ENCODE data around the gene SLC9A7. TPM values are rescaled to one million over a fixed set of nuclear protein-coding genes. Genes with fewer than 3 reads are reported as not detected.
"Not testable (repeated sequence)": the region's sequence is repeated elsewhere in the genome, so short reads cannot be mapped to it uniquely, and the experiment has no call there.

SLC9A7 gene
- total RNA-seq, 1 experiment from 2014 or later, result 5.9 TPM

DNA sequence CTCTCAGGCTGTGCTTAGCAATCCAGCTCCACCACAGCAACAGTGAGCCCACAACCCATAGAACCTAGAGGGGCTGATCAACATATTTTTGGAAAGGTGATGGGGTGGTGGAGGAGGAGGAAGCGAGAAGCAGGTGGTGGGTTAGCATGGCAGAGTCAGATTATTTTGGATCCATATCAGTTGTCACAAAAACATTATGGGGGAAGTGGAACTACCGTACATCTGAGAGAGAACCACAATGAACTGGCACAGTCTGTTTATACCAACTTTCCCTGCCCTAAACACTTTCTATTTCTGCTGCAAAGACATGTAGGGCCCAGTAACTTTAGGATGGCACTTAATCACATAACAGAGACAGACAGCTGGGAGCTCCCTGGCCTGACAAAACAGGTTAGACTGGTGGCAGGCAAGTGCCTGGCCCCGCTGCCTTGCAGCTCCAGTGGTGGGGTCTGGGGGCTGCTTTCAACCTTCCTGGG, 4.3 kb downstream of the SLC9A7 start:
- no peak for DNase-seq (ENCODE audit: low spot score)

DNA sequence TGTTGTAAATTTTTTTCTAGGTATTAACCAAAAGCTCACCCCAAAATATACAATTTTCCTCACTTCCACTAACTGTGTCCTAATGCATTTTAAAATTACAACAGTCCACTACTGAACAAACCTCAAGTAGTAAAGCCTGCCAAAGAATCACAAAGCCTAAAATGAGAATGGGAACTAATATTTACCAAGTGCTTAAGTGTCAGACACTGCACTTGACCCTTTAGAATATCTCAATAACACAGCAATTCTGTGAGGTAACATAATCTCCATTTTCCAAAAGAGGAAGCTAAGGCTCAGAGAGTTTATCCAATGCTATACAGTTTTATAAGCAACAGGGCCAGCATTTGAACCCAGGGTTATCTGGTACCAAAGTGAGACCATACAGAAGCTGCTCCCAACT, 4.9 kb downstream of the SLC9A7 start:
- DNase-seq (ENCODE audit: low spot score), result no peak

DNA sequence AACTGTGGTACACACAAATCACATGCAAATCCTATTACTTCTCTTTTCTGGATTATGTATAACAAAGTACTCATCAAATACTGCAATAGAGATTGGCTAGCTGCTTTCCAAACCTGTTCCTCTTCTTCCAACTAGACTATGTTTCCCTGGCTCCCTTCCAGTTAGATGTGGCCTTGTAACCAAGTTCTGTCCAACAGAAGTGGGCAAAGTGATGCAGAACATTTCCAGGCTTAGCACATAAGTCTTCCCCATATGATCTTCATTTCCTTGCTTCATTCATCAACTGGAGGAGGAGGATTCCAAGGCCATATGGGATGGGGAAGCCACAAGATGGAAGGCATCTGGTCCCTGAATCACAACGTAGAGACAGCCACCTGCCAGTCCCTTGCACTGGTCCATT, 8.0 kb downstream of the SLC9A7 start:
- no peak for DNase-seq (ENCODE audit: low spot score)

DNA sequence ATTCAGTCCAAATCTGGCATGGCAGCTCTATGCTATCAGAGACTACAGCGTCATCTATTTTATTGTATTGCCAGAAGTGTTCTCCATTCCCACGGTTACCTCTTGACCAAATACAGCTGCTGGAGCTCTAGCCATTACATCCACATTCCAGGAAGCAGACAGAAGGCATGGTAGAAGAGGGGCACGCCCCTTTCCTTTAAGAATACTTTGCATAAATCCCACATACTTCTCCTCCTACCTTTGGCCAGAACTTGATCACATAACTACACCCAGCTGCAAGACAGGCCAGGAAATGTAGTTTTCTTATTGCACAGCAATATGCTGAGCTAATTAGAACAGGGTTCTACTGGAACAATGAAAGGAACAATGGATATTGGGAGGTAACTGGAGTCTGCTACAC, 14.9 kb downstream of the SLC9A7 start:
- no peak for DNase-seq (ENCODE audit: low spot score)

DNA sequence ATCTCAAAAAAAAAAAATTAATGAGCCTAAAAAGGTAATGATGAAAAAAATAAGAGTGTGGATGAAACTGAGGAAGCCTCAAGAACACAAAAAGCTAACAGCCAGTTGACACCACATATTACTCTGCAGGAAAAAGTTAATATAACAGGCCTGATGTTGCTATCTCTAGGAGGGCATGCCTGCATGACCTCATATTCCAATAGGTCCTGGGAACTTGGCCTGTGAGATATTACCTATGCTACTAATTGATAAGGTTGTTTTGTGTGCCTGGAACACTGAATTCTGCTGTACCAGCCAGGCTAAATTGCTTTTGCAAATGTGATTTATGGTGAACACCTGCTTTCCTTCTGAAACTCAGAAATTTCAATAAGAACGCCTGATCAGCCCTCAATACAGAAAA, 15.9 kb downstream of the SLC9A7 start:
- no peak for DNase-seq (ENCODE audit: low spot score)

DNA sequence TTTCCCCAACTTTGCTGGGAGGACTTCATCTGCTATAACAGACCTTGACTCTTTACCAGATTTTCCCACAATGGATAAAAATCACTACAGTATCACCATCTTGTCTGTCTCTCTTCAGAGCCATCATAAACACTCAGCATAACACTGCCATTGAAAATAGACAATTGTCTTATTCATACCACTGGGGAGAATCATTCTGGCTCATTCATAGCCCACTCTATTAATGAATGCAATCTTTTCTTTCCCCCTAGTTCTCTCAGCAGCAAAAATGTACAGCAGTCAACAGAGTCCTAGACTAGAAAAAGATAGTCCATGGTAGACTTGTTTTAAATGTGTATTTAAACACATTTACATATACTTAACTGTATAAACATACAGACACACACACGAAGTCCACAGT, 19.2 kb downstream of the SLC9A7 start:
- DNase-seq (ENCODE audit: low spot score), result no peak

DNA sequence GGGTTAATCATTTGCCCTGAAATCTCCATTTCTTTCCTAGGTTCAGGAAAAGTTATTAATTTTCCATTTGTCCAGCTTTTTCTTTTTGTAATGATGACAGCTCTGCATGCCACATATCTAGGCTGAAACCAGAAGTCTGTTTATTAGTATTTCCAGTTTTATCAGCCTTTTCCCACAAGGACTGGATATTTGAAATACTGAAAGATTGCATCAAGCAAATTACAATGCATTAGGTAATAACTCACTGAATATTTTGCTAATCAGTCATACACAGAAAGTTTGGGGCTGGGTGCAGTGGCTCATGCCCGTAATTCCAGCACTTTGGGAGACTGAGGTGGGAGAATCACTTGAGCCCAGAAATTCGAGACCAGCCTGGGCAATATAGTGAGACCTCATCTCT, 21.5 kb downstream of the SLC9A7 start:
- no peak for DNase-seq (ENCODE audit: low spot score)

DNA sequence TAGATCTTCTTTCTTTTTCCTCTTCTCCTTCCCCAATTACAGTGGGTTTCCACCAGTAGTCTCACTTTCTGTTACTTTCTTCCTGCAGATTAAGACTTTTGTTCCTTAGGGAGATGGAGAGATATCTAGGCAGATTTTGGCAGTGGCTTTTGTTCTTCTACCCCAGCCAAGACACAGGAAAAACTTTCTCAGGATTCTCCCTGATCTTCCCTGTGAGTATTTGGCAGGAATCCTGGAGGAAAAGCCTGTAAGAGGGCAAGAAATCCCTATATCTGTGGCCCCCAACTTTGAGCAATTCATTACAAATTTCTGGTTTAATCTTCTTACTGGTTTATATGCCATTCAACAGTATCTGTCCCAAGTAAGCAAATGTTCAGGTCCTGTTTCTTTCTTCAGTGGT, 21.9 kb downstream of the SLC9A7 start:
- DNase-seq (ENCODE audit: low spot score), result no peak

DNA sequence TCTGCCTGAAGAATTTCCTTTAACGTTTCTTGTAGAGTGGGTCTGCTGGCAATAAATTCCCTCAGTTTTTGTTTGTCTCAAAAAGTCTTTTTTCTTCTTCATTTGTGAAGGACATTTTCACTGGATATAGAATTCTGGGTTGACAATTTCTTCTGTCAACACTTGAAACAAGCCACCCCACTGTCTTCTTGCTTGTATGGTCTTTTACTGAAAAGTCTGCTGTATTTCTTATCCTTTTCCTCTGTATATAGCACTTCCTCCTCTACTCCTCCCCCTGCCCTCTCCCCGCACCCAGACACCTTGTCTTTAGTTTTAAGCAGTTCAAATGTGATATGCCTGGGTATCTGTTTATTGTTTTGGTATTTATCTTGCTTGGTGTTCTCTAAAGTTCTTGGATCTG, 23.3 kb downstream of the SLC9A7 start:
- DNase-seq (ENCODE audit: low spot score), result no peak

DNA sequence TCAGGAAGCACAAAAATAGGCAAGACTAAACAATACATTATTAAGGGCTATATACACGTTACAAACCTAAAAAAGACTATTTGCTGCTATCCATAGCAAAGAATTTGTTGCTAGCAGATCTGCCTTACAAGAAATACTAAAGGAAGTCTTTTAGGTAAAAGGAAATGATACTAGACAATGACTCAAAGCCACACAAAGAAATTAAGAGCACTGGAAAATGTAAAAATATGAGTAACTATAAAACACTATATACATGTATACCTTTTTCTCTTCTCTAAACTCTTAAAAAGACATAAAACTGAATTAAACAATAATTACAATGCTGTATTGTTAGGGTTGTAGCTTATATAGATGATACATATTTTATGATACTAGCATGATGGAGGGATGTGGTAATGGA, 25.7 kb downstream of the SLC9A7 start:
- no peak for DNase-seq (ENCODE audit: low spot score)

DNA sequence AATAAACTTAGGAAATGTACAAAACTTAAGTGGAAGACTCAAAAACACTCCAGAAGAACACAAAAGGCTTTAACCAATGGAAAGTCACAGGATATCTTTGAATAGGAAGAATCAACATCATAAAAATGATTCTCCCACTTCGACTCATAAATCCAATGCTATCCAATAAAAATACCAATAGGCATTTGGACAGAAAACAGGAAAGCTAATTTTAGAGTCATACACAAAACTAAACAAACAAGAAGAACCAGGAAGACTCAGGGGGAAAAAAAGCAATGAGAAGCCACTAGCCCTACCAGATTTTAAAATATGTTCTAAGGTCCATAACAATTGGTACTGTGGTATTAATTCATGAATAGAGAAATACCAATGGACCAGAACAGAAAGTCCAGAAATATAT, 28.2 kb downstream of the SLC9A7 start:
- DNase-seq (ENCODE audit: low spot score), result no peak

DNA sequence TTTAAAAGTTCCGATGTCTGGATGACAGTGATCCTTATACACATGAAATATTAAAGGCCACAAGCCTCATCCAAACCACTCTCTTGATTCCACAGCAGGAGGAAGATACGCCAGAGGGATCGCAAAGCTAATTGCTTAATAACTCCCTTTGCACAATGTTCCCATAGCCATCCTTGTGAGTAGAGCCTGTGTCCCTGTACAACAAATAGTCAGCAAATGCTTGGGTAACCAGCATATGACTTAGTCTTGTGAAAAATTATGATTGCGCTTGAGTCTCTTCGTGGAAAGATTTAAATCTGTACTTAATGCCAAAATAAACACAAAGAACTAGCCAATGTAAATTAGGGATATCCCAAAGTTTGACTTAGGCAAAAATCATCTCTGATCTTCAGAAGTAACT, 31.5 kb downstream of the SLC9A7 start:
- no peak for DNase-seq (ENCODE audit: low spot score)

DNA sequence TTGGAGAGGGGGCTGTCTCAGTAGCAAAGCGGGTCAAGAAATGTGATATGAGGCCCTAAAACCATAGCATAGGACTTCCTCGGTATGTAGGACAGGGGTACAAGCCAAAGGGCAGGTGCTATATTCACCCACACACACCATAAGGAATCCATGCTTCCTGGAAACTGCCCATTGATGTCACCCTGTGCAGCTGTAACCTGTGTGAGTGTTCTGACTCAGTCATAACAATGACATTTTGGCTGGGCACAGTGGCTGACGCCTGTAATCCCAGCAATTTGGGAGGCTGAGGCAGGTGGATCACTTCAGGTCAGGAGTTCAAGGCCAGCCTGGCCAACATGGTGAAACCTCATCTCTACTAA, 35.4 kb downstream of the SLC9A7 start:
- not testable (repeated sequence) for DNase-seq (ENCODE audit: low spot score)

DNA sequence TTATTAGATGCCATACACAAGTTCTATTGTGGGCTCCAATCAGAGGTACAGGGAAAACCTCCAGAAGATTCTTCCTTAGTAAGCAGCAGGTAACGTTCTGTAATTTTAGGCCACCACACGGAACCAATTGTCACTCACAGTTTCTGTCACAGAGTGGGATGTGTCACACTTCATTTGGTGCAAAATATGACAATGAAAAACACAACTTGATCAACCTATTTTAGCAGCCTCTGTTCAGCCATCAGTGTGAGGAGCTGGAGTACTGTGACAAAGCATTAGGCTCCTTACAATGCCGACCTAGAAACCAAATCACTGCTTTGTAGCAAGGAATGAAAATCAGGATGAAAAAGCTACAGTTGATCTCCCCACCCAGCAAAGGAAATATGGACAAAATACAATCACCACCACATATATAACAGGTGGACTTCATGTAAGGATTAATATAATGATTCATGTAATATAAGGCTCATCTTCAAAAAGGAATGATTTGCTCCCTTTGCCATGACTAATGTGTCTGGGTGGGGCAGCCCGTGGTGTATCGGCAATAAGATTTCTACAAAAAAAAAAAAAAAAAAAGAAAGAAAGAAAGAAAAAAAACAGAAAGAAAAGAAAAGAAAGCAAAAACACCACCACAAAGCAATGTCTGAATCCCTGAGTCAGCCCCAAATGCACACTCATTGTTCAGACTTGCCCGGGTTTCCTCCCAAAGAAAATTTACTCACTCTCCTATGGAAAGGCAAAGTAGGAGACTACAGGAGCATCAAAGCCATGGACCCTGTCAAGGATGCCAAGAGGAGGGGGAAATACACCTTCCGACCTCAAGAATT, 36.0 kb downstream of the SLC9A7 start:
- no peak for DNase-seq (ENCODE audit: low spot score)

DNA sequence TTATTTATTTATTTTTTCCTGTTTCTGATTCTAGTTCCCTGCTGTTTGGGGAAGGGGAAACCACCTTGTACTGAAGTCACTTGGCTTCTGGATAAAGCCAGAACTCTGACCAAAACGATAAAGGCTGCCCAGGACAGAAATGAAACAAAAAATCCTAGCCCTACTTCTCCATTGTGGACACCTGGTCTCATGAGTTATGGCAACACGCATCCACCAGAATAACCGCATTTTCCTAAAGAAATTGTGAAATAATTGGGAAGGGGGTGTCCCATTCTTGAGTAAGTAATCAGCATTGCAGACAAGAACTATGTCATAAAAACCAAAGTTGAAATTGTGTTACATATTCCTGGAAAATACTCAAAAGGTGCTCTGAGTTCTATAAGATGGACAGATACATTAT, 42.1 kb downstream of the SLC9A7 start:
- no peak for DNase-seq (ENCODE audit: low spot score)

DNA sequence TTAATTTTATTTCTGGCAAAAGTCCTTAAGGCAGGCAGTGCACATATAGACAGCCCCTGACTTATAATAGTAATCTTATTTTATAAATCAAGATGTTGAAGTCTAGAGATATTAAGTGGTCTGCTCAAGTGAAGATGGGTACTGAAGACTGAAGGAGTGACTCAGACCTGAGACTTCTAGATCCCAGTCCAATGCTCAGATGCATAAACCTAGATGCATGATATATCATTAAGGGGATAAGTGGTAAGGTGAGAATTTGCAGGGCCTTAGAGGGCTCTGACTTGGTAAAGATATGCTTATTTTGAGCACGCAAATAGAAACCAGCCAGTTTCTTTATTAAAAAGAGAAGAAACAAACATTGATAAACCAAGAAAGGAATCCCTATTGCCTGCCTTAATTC, 42.9 kb downstream of the SLC9A7 start:
- DNase-seq (ENCODE audit: low spot score), result no peak

DNA sequence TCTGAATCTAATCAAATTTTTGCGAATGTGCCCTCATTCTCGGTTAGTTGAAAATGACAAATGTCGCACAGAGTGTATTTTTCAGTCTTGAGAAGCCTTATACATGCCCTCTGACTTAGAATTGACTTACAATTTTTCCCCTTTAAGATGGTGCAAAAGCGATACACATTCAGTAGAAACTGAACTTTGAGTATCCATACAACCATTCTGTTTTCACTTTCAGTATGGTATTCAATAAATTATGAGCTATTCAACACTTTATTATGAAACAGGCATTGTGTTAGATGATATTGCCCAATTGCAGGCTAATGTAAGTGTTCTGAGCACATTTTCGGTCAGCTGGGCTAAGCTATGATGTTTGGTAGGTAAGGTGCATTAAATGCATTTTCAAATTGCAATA, 43.4 kb downstream of the SLC9A7 start:
- no peak for DNase-seq (ENCODE audit: low spot score)

DNA sequence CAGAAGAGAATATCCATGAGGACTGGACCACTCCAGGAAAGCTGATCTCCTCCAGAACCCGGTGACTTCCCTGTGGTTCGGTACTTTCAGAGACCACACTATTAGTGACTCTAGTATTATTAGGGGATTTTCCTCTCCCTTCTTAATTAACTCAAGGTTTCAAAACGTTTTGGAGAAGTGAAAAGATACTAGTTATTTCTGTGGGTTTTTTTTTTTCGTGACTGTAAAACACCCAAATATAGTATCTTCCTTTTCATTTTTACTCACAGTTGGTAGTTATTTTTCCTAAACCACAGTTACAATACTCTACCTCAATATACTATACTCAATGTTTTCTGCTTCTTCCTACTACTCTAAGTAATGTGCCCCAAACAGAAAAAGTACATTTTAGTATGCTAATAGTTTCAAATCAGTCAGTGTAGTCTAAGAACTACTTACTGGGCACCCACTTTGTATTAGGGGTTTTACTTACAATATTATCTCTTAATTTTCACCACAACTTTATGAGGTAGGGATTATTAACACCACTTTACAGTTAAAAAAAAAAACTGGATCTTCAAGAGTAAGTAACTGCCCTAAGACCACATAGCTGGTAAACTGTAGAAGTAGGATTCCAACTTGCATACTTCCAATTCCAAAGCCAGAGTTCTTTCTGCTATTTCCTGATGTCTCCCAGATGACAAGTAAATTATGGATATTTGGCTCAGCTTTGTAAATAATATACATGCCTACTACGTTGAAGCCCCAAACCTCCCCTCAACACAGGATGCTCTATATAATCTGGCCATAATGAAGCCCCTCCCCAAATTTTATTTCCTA, 45.0 kb downstream of the SLC9A7 start:
- DNase-seq (ENCODE audit: low spot score), result no peak

DNA sequence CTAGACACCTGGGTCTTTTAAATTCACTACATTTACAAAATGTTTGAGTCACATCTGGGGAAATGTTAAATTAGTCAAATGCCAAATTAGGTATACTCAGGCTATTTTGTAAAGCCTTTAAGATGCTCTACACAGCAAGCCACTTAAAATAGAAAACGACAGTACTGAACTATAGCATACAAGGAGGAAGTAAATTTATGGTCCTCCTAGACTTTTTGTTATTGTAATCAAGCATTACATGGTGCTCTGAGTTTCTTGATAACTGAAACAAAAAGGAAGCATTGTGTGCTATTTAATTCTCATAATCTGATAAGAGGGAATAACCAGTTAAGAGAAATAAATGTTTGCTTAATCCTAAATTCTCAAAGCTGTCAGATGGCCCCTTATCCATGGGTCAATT, 46.2 kb downstream of the SLC9A7 start:
- DNase-seq (ENCODE audit: low spot score), result no peak

DNA sequence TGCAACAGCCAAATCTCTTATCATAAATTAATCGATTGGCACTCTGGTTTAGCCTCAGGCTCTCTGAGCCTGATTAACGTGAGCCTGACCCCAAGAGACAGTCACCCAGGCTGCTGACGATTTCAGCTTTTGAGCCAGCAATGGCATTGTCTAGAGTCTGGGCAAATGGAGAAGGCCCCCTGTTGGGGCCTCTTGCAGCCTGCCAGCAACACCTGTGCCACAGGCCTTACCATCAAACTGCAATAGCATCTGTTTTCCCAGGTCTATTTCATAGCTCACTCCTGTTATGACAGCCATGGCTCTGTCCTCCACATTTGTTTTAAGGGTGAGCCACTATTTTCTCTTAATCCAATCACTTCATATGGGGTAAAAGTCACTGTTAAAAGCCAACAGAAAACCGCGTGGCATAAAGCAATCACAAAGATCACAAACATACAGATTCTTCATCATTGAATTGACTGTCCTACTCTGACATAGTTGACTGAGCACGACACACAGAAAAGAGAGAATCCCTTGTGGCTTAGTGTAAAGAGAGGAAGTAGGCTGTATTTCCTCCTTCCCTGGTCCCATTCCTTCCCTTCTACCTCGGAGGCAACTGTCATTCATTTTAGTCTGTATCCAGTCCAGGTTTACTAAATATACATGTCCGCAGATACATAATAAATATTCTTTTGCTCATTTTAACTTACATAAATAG, 47.8 kb downstream of the SLC9A7 start:
- no peak for DNase-seq (ENCODE audit: low spot score)

DNA sequence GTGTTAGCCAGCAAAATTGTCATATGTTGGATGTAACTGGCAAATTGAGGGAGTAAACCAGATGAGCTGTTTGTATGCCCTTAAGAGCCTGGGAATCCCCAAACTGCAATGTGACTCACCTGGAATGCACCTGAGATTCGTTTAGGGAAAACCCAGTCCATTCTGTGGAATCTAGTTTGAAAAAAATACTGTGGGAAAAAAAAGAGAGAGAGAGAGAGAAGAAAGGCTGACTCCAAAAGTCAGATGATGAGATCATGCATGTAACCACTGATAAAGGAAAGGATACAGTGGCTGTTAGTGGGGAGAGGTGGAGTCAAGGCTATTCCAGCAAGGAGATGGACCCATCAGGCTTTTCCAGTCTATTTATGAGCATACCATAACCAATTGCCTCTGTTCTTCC, 48.5 kb downstream of the SLC9A7 start:
- no peak for DNase-seq (ENCODE audit: low spot score)

DNA sequence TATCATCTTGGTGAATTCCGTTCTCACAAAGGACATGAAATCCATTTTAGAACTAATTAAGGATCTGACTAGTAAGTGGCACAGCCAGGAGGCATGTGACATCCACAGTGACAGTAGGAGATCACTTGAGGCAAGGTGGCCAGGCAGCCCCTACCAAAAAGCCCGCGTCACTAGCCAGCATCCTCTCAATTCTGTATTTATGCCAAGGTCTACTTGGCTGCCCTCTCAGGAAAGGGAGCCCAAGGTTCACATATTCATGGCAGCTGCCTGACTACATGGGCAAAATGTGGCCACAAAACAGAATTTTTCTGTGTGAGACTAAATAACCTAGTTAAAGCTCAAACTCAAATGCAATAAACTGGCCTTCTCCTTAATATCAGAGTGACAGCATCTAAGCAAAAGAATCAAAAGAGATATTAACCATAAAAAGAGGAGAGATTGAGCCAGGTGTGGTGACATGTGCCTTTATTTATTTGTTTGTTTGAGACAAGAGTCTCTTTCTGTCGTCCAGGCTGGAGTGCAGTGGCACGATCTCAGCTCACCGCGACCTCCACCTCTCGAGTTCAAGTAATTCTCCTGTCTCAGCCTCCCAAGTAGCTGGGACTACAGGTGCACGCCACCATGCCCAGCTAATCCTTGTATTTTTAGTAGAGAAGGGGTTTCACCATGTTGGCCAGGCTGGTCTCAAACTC, 51.5 kb downstream of the SLC9A7 start:
- no peak for DNase-seq (ENCODE audit: low spot score)
